BJ (cell line): ENCODE data around the gene PHF14. TPM values are rescaled to one million over a fixed set of nuclear protein-coding genes. Genes with fewer than 3 reads are reported as not detected.
A peak's percentile ranks its signal among the peaks of the same experiment; 100 is the strongest.
"Not testable (repeated sequence)": the region's sequence is repeated elsewhere in the genome, so short reads cannot be mapped to it uniquely, and the experiment has no call there.

Experiments used
- CTCF ChIA-PET: fragments of 350-600 bp; formaldehyde crosslinking; extraction: SDS; loops from one replicate; lab custom pipeline; 2021; ENCODE audit warnings: antibody characterized with exemption, inconsistent platforms; lab: Yijun Ruan, JAX
- POLR2A ChIA-PET: fragments of 300-600 bp; sonication (Branson Sonifier 250); formaldehyde crosslinking; extraction: SDS; loops from one replicate; lab custom pipeline; 2021; ENCODE audit warnings: antibody characterized with exemption; lab: Charles Lee
- DNase-seq: peaks from one replicate; pipeline ENCODE4 v3.0.0-alpha.2; 2011; ENCODE audit warnings: low read depth
- H3K27me3 ChIP-seq: 2 replicates; pipeline ENCODE4 v1.6.0; 2011; ENCODE audit warnings: low read length; ENCODE audit not compliant: control insufficient read depth, insufficient read depth
- H3K36me3 ChIP-seq: 2 replicates; pipeline ENCODE4 v1.5.1; 2011; ENCODE audit warnings: low read length; ENCODE audit not compliant: control insufficient read depth, insufficient read depth
- H3K4me3 ChIP-seq: 2 replicates; pipeline ENCODE4 v1.5.1; 2011; ENCODE audit warnings: low read depth, mild to moderate bottlenecking, control low read depth, low read length
- polyA minus RNA-seq: library from RNA; depleted of rRNA, polyadenylated mRNA; stranded (reverse); fragments of >200 nt; gene quantifications from 2 replicates; pipeline ENCODE4 v1.2.3, GENCODE V29; 2011; rRNA and poly(A)+ RNA removed
- polyA plus RNA-seq: library from polyadenylated mRNA; depleted of rRNA; stranded (reverse); fragments of >200 nt; gene quantifications from 2 replicates; pipeline ENCODE4 v1.2.3, GENCODE V29; 2011; rRNA removed
- TF ChIP-seq, protein P1 (sequence below): IDR thresholded peaks from 2 replicates; pipeline ENCODE4 v1.5.1; 2011; ENCODE audit warnings: low read depth, mild to moderate bottlenecking, control low read depth, inconsistent platforms, low read length, moderate library complexity; ENCODE audit not compliant: insufficient read depth

PHF14 gene, protein sequence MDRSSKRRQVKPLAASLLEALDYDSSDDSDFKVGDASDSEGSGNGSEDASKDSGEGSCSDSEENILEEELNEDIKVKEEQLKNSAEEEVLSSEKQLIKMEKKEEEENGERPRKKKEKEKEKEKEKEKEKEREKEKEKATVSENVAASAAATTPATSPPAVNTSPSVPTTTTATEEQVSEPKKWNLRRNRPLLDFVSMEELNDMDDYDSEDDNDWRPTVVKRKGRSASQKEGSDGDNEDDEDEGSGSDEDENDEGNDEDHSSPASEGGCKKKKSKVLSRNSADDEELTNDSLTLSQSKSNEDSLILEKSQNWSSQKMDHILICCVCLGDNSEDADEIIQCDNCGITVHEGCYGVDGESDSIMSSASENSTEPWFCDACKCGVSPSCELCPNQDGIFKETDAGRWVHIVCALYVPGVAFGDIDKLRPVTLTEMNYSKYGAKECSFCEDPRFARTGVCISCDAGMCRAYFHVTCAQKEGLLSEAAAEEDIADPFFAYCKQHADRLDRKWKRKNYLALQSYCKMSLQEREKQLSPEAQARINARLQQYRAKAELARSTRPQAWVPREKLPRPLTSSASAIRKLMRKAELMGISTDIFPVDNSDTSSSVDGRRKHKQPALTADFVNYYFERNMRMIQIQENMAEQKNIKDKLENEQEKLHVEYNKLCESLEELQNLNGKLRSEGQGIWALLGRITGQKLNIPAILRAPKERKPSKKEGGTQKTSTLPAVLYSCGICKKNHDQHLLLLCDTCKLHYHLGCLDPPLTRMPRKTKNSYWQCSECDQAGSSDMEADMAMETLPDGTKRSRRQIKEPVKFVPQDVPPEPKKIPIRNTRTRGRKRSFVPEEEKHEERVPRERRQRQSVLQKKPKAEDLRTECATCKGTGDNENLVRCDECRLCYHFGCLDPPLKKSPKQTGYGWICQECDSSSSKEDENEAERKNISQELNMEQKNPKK
- polyA plus RNA-seq (6.5 and 9.6 TPM in 2 replicates), polyA minus RNA-seq (8.4 and 9.1 TPM in 2 replicates)

DNA sequence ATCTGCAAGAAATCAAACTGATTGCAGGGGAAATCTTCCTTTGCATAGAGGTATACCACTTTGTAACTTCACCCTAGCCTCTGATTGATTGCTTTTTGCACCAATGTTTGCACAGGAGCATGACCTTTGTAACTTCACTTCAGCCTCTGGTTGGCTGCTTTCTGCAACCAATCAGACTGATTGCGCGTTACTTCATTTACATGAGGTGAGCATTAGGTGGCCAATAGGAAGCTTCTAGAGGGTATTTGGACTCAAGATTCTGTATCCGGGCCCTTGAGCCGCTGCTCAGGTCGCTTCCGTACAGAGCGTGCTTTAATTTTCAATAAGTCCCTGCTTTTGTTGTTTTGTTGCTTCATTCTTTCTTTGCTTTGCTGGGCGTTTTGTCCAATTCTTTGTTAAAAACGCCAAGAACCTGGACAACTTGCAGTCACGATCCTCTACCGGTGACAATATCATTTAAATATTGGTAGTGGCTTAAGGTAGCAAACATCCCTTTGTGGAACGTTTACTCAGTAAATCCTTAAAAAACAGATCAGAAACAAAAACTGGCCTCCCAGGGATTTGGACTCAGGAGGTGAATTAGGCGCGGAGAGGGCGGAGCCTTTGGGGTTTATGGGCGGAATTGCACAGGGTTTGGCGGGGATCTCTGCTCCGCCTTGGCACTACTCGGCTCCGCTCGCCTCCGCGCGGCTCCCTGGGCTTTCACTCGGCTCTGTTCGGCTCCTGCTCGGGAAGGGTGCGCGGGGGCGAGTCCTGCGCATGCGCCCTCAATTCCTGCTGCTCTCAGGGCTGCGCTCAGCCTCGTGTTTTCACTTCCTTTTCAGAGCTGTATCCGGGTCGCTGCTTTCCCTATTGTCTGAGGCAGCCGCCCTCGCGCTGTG lies at the start of gene PHF14:
Gene PHF14 (plus strand): TSS at position 812 of the 881 bp plus-strand sequence. CDS start 452 bp downstream, outside the sequence.
- Histone ChIP-seq H3K36me3 (no peaks in the 10 kb centered on the region), H3K27me3 (no peaks in the 10 kb centered on the region), H3K4me3 (peak within 1 kb of the TSS; percentile 58)
- POLR2A ChIA-PET, result interaction anchor here (1.0 kb wide), 1 partner anchor 32 kb away, joined by 3 read pairs; no protein-coding TSS in a partner anchor
- CTCF ChIA-PET, result no interaction called here
- TF ChIP-seq, protein P1, sequence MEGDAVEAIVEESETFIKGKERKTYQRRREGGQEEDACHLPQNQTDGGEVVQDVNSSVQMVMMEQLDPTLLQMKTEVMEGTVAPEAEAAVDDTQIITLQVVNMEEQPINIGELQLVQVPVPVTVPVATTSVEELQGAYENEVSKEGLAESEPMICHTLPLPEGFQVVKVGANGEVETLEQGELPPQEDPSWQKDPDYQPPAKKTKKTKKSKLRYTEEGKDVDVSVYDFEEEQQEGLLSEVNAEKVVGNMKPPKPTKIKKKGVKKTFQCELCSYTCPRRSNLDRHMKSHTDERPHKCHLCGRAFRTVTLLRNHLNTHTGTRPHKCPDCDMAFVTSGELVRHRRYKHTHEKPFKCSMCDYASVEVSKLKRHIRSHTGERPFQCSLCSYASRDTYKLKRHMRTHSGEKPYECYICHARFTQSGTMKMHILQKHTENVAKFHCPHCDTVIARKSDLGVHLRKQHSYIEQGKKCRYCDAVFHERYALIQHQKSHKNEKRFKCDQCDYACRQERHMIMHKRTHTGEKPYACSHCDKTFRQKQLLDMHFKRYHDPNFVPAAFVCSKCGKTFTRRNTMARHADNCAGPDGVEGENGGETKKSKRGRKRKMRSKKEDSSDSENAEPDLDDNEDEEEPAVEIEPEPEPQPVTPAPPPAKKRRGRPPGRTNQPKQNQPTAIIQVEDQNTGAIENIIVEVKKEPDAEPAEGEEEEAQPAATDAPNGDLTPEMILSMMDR, result no peak
- peak; percentile 77 for DNase-seq

DNA sequence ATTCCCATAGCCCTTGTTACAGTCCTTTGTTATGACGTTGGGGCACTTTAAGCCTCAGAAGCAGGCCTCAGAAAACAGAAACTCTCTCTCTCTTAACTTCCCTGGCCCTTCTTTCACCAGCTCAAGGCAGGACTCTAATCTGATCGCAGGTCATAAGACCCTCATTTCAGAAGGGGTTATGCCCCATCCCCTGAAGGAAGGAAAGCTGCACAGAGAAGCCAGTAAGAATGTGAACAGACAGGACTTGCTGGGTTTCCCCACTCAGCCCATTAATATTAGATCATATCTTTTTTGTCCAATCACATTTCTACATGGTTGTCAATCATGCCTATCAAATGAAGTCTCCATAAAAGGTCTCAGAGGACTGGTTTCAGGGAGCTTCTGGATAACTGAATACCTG lies 49.3 kb upstream of the PHF14 start:
- TF ChIP-seq, protein P1, result no peak
- Histone ChIP-seq H3K36me3 (no peaks in the 10 kb centered on the region), H3K27me3 (no peaks in the 10 kb centered on the region), H3K4me3 (no peak overlapping the region)
- DNase-seq, result no peak
- POLR2A ChIA-PET, result no interaction called here
- CTCF ChIA-PET, result no interaction called here

DNA sequence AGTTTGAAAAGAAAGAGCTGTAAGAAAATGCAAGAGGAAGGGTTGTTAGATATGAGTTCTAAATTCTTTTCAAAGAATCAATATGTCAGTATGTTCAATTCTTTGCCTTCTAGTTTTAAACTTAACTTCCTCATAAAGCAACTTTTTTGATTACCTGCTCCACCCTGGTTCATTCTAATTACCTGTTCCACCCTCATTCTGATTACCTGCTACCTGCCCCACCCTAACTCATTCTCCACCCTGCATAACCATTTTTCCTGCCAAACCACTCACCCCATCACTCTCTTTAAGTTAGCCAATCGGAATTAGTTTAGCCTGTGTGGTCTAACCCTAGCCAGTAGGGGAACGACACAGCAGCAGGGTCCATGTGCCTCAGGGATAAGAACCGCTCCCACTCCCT lies 45.5 kb upstream of the PHF14 start:
- POLR2A ChIA-PET, H3K27me3 ChIP-seq, DNase-seq, H3K4me3 ChIP-seq, H3K36me3 ChIP-seq: not testable (repeated sequence)
- CTCF ChIA-PET, result interaction anchor here (1.7 kb wide), 1 partner anchor 18 kb away, joined by 3 read pairs; no protein-coding TSS in a partner anchor

DNA sequence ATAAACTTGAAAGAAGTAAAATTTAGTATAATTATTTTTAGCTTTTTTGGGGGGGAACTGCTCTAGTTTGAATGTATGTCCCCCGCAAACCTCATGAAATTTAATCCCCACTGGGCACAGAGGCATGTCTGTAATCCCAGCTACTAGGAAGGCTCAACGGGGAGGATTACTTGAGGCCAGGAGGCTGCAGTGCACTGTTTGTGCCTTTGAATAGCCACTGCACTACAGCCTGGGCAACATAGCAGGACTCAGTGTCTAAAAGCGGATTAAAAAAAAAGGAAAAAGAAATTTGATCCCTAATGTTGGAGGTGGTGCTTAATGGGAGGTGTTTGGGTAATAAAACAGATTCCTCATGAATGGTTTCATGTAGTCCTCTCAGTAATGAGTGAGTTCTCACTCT lies 43.1 kb upstream of the PHF14 start:
- POLR2A ChIA-PET, result no interaction called here
- no peak overlapping the region for H3K4me3 ChIP-seq
- TF ChIP-seq, protein P1, result no peak
- no peaks in the 10 kb centered on the region for H3K36me3 ChIP-seq
- H3K27me3 ChIP-seq, result no peaks in the 10 kb centered on the region
- CTCF ChIA-PET, result interaction anchor here (1.2 to 1.6 kb wide), 2 partner anchors 8 to 9 kb away, joined by 3 to 4 read pairs; a partner anchor contains a TSS
- no peak for DNase-seq

DNA sequence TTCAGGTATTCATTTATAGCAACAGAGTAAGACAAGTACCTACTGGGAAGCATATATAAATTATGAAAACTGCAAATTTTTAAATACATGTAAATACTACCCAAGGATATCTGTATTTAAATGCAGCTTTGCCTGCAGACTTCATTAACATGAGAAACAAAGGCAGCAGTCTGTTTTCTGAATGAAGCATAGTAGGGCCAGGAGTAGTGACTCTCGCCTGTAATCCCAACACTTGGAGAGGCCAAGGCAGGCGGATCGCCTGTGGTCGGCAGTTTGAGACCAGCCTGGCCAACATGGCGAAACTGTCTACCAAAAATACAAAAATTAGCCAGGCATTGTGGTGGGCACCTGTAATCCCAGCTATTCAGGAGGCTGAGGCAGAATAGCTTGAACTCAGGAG lies 42.5 kb upstream of the PHF14 start:
- POLR2A ChIA-PET, result no interaction called here
- DNase-seq, result no peak
- CTCF ChIA-PET, result interaction anchor here (1.2 kb wide), 1 partner anchor 9 kb away, joined by 3 read pairs; no protein-coding TSS in a partner anchor
- H3K27me3 ChIP-seq, result no peaks in the 10 kb centered on the region
- peaks cover 1% of the 10 kb centered on the region; the same call in 1 of the 2 replicates for H3K36me3 ChIP-seq
- H3K4me3 ChIP-seq, result no peak overlapping the region
- TF ChIP-seq, protein P1, result no peak
